Muscle of back (tissue), 11 donors: ENCODE measurements around the gene RNF128. TPM values are rescaled to one million over a fixed set of nuclear protein-coding genes. Genes with fewer than 3 reads are reported as not detected.
A peak's percentile ranks its signal among the peaks of the same experiment; 100 is the strongest.
"Not testable (repeated sequence)": the region's sequence is repeated elsewhere in the genome, so short reads cannot be mapped to it uniquely, and the experiment has no call there.

Source experiments
- DNase-seq, 3 donors: peaks; one replicate each; pipeline versions ENCODE4 v3.0.0 to v3.0.0-alpha.2; 2013
- polyA plus RNA-seq, 10 donors: library from polyadenylated mRNA; unstranded; fragments of 120-200 nt; gene quantifications; one replicate each; pipeline ENCODE4 v1.2.1, GENCODE V29; 2013; ENCODE audit not compliant: insufficient read length in 10 of 10

RNF128 gene
- polyA plus RNA-seq, 10 donors = 0.07 to 1.9 (median 0.83) TPM; not detected in 6

DNA sequence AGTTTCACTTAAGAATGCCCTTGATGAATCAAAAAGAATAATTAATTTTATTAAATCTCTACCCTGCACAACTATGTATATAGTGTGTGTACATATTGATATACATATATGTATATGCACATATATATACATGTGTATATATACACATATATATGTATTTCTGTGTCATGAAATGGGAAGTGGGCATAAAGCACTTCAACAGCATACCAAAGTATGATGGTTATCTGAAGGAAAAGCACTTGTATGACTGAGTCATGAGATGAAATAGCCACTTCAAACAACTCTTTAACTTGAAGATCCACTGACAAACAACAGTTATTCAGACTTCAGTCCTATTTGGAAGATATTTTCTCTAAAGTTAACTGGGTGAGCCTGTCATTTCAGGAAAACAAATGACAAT lies 16.3 kb downstream of the RNF128 start:
- no peak for DNase-seq

DNA sequence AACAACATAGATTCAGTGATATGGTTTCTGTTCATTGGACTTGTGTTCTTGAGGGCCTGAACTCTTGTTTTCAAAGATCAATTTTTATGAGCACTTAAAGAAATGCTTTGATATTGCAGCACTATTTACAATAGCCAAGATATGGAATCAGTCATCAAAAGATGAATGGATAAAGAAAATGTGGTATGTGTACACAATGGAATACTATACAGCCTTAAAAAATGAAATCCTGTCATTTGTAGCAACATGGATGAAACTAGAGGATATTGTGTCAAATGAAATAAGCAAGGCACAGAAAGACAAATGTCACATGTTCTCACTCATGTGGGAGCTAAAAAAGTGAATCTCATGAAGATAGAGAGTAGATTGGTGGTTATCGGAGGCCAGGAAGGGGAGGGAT lies 21.9 kb downstream of the RNF128 start:
- no peak for DNase-seq

DNA sequence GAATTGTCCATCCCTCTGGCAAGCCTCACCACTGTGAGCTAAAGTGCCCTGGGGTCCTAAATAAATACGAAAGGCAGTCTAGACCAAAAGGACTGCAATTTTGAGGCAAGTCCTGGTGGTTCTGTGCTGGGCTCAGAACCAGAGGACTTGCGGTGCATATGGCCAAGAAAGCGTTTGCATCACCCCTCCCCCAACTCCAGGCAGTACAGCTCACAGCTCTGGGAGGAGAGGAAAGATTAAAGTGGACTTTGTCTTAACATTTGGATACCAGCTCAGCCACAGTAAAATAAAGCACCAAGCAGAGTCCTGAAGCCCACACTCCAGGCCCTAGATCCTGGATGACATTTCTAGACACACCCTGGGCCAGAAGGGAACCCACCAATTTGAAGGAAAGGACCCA lies 24.9 kb downstream of the RNF128 start:
- DNase-seq = no peak

DNA sequence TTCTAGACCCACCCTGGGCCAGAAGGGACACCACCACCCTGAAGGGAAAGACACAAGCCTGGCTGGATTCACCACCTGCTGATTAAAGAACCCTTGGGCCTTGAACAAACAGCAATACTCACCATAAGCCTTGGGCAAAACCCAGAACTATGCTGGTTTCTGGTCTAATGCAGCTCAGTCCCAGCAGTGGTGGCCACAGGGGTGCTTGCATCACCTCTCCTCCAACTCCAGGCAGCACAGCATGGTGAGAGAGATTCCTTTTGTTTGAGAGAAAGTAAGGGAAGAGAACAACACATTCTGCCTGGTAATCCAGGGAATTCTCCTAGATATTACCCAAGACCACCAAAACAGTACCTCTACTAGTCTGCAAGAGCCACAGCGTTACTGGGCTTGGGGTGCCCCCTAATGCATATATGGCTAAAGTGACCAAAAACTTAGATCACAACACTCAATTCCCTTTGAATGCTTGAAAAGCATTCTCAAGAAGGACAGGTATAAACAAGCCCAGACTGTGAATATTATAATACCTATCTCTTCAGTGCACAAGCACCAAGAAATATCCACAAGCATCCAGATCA lies 25.7 kb downstream of the RNF128 start:
- DNase-seq = no peak

DNA sequence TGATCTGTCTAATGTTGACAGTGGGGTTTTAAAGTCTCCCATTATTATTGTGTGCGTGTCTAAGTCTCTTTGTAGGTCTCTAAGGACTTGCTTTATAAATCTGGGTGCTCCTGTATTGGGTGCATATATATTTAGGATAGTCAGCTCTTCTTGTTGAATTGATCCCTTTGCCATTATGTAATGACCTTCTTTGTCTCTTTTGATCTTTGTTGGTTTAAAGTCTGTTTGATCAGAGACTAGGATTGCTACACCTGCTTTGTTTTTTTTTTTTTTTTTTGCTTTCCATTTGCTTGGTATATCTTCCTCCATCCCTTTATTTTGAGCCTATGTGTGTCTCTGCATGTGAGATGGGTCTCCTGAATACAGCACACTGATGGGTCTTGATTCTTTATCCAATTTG lies 42.8 kb downstream of the RNF128 start:
- not testable (repeated sequence) for DNase-seq

DNA sequence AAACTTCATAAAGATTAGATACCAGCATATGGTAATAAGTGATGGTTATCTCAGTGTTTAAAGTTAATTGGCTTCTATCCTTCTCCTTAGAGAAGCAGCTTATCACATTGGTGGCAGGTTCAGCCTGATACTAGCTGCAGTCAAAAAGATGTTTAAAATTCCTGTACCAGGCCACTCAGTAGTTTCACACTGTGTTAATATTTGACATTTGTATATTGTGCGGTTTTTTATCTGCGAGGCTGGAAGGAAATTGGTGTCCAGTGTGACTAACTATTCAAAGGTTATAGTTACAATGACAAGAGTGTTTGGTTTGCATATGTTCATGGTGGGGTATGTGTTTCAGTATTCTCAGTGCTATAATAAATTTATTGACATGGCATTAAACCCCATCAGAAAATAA lies 48.5 kb downstream of the RNF128 start:
- no peak for DNase-seq

DNA sequence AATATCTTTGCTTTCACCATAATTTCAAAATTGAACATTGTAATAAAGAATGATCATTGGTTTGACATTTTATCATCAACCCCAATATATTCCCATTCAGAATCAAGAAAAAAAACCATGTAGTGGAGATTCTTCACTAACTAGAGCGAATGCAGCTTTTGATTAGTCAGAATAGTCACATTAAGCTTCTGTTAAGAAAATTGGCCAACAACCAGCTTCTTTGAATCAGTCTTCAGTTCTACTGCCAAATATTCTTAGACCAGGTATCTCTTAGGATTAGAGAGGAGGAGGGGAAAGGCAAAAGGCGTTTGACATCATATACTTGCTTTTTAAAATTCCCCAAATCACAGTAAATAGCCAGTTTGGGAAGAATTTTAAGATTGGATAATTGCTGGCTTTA lies 53.8 kb downstream of the RNF128 start:
- no peak for DNase-seq

DNA sequence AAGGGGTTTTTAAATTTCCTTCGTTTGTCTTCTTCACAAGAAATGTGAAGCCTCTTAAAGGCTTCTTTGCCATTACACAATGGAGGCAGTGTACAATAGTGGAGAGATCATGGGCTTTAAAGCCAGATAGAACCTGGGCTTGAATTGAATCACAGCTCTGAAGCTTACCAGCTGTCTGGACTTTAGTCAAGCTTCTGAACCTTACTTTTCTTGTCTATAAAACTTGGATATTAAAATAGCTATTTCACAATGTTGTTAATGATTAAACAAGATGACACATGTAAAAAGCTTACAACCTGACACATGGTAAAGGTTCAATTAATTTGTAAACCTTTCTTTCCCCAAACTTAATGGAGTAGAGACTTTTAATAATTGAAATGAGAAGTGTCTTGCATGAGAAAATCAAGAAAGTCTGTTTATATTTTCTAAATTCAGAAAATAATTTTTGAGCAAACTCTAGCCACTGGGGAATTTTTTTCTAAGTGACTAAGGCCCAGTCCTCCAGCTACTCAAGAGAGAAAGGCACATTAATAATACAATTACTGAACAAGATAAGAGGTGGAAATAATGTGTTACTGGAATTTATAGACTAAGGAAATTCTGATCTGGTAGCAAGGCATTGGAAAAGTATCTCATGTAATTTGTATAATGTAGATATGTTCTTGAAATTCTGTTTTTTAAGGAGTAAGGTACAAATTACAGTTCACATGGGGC lies 54.3 kb downstream of the RNF128 start:
- no peak for DNase-seq

DNA sequence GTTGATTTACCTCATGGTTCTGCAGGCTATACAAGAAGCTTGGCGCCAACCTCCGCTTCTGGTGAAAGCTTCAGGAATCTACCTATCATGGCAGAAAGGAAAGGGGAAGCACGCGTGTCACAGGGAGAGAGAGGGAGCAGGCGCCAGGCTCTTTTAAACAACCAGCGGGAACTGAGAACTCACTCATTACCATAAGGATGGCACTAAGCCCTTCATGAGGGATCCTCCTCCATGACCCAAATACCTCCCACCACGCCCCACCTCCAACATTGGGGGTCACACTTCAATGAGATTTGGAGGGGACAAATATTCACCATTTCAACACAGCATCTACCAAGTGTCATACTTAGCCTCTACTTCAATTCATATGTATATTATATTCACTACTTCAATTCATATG lies 57.2 kb downstream of the RNF128 start:
- DNase-seq = no peak

DNA sequence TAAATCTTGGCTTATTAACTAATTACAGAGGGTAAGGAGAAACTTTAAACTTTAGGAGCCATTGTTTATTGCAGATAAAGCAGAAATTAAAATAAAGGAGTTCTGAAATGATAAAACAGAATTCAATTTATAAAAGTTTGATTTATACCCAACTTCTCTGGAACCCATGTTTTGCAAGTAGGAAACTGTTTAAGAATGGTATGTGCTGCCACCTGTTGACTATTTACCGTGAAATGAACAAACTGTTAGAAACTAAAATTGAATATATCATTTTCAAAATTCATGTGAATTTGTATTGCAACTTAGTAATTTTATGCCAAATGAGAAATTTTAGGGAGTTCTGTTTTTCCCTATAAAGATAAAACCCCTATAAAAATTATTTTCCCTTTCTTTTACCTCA lies 65.0 kb downstream of the RNF128 start:
- DNase-seq = peak in 1 of 3 donors; percentile 7

DNA sequence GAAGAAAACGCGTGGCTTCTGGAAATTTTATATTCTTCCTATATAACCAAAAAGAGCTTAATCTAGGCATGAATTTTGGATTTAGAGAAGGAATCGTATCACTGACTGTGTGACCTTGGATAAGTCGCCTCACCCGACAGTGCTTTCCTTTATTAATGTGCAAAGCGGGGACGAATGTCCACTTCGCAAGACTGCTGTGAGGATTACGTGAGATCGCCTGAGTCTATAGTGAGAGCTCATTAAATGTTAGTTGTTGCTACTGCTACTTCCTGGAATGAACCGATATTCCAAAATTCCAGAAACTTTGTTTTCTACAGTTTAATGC lies 75.5 kb downstream of the RNF128 start:
- no peak for DNase-seq

DNA sequence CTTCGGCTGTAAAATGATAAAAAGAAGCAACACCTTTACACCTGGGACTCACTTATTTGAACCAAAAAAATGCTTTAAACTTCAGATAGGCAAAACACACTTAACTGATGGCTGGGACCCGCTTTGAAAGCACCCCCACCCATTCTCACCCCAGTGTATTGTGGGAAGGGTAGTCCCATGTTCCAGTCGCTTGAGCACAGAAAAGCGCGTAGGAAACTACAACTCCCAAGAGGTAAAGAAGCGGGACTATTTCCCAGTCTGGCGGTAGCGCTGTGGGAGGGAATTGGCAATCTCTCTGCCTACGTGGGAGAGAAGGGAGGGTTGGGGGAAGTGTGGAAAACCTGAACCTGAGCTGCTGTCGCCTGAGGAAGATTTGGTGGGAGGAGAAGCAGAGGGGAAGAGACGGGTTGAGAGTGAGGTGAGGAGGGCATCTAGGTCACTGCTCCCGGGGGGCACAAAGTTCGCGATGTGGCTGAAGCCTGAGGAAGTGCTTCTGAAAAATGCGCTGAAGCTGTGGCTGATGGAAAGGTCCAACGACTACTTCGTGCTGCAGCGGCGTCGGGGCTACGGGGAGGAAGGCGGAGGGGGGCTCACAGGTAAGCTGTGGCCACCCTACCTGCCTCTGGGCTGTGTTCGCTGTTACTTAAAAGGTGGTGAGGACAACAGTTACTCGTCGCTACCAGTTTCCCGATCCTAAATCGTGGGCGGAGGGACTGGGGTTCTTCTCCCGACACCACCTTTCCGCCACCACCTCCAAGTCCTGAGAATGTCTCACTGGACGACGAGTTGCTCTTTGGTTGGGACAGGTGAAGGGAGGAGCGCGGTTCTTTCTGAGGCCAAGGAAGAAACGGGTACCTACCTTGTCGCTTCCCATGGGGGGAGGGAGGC lies 76.1 kb downstream of the RNF128 start, which contains the start of gene TBC1D8B:
Gene TBC1D8B (plus strand): TSS at position 286 of the 888 bp plus-strand sequence. CDS start 181 bp downstream, at position 467.
- peak; percentile 89 to 95 (median 93) for DNase-seq

DNA sequence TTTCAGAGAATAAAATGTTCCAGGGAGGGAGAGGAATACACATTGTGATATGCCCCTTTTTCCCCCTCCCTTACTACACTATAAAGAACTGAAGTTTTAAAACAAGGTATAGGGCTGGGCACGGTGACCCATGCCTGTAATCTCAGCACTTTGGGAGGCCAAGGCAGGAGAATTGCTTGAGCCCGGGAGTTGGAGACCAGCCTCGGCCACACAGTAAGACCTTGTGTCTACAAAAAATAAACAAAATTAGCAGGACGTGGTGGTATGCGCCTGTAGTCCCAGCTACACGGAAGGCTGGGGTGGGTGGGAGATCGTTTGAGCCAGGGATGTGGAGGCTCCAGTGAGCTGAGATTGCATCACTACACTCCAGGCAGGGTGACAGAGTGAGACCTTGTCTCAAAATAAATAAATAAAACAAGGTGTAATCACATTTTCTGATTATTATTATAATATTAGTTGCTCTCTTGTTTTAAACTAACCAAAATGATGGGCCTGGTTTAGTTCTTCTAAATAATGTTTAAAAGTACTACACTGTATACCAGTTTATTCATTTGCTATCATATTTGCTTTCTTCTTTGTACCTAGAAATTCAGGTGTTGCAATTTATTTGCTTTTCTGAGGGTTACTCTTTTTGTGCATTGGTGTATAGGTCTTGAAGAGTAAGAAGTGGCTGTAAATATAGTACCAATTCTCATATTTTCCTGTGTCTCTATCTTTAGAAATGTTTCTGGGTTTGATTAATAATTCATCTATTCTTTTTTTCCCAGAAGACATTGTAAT lies 84.8 kb downstream of the RNF128 start:
- no peak for DNase-seq

DNA sequence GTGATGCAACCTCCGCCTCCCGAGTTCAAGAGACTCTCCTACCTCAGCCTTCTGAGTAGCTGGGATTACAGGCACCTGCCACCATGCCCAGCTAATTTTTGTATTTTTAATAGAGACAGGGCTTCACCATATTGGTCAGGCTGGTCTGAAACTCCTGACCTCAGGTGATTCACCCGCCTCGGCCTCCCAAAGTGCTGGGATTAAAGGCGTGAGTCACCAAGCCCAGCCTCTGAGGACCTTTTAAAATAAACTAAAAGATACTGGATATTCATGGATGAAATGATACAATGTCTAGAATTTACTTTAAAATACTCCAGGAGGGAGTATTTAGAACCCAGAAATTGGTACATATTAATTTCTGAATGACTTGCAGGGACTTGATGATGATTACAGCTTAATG lies 86.4 kb downstream of the RNF128 start:
- not testable (repeated sequence) for DNase-seq

DNA sequence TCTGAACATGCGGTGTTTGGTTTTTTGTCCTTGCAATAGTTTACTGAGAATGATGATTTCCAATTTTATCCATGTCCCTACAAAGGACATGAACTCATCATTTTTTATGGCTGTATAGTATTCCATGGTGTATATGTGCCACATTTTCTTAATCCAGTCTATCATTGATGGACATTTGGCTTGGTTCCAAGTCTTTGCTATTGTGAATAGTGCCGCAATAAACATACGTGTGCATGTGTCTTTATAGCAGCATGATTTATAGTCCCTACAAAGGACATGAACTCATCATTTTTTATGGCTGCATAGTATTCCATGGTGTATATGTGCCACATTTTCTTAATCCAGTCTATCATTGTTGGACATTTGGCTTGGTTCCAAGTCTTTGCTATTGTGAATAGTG lies 87.6 kb downstream of the RNF128 start:
- DNase-seq = not testable (repeated sequence)

Other genes with a start within 250 kb of the RNF128 start
- gene RADX, start 114.7 kb upstream of the RNF128 start, polyA plus RNA-seq = 1 to 10 TPM; 1.1 to 4.3 (median 2.6) TPM
- 1 to 10 TPM; 5.0 to 8.1 (median 6.5) TPM for gene TBC1D8B, start 76.0 kb downstream of the RNF128 start, polyA plus RNA-seq
- gene RIPPLY1, start 176.6 kb downstream of the RNF128 start, polyA plus RNA-seq = under 1 TPM in 8 of 10 donors, not detected in 2; 0.17 to 0.71 (median 0.44) TPM
- 1 to 10 TPM in 1 of 10 donors, under 1 TPM in 9; 0.19 to 1.3 (median 0.31) TPM for gene CLDN2, start 193.7 kb downstream of the RNF128 start, polyA plus RNA-seq